GM12864 (cell line): ENCODE results near the gene UCHL1.
A peak's percentile ranks its signal among the peaks of the same experiment; 100 is the strongest.

Experiments used
- DNase-seq: peaks from one replicate; pipeline ENCODE4 v3.0.0-alpha.2; 2011; ENCODE audit warnings: low read depth
- H3K4me3 ChIP-seq: 2 replicates; pipeline ENCODE4 v1.5.1; 2011; ENCODE audit warnings: mild to moderate bottlenecking, low read depth, low read length, control low read depth
- TF ChIP-seq, protein P1 (sequence below): IDR thresholded peaks from 2 replicates; pipeline ENCODE4 v1.5.1; 2011; ENCODE audit warnings: low read depth, mild to moderate bottlenecking, moderate library complexity, low read length, control low read depth, inconsistent platforms; ENCODE audit errors: missing control alignments

UCHL1 gene

DNA sequence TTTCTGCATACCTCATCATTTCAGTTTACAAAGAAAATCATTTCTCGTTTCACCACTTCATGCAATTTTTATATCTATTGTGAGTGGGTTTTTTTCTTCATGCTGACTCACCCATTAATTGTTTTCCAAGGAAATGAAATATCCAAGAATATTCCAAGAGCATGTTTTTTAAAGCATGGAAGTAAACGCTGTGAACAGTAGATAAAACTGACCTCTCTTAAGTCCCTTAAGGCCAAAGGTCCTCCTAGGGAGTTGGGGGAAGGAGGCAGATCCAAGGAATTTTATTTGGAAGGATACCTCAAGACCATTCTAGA lies 39.8 kb upstream of the UCHL1 start:
- TF ChIP-seq, protein P1, sequence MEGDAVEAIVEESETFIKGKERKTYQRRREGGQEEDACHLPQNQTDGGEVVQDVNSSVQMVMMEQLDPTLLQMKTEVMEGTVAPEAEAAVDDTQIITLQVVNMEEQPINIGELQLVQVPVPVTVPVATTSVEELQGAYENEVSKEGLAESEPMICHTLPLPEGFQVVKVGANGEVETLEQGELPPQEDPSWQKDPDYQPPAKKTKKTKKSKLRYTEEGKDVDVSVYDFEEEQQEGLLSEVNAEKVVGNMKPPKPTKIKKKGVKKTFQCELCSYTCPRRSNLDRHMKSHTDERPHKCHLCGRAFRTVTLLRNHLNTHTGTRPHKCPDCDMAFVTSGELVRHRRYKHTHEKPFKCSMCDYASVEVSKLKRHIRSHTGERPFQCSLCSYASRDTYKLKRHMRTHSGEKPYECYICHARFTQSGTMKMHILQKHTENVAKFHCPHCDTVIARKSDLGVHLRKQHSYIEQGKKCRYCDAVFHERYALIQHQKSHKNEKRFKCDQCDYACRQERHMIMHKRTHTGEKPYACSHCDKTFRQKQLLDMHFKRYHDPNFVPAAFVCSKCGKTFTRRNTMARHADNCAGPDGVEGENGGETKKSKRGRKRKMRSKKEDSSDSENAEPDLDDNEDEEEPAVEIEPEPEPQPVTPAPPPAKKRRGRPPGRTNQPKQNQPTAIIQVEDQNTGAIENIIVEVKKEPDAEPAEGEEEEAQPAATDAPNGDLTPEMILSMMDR = no peak
- no peak for DNase-seq
- peak overlapping the region; percentile 88 for H3K4me3 ChIP-seq

DNA sequence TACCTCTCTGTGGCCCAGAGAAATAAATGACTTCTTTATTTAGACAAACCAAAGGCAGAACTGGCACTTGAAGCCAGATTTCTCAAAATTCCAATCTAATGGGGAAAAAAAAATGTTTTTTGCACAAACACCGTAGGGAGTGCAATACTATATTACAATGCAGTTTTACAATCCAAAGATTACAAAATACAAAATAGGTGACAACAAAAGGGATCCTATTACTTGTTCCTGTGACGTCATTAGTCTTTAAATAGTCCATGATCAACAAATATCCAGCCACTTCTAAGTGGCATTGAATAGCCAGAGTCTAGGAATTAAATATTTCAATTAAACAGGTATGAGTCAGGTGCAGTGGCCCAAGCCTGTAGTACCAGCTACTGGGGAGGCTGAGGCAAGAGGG lies 39.4 kb upstream of the UCHL1 start:
- TF ChIP-seq, protein P1 = no peak
- no peak overlapping the region for H3K4me3 ChIP-seq
- DNase-seq = no peak

DNA sequence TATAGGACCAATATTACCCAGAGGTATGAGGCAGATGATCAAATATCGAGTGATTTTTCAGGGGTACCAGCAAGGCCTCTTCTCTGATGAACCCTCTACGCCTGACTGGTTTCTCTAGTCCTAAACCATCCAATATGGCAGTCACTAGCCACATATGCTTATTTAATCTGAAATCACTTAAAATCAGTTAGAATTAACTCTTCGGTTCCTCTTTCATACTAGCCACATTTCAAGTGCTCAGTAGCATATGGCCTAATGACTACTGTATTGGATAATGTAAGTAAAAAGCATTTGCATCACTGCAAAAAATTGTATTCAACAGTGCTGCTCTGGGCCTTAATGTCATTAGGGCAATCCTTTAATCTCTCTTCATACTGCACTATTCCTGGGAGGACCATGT lies 38.0 kb upstream of the UCHL1 start:
- no peak overlapping the region for H3K4me3 ChIP-seq
- TF ChIP-seq, protein P1 = no peak
- DNase-seq = no peak

DNA sequence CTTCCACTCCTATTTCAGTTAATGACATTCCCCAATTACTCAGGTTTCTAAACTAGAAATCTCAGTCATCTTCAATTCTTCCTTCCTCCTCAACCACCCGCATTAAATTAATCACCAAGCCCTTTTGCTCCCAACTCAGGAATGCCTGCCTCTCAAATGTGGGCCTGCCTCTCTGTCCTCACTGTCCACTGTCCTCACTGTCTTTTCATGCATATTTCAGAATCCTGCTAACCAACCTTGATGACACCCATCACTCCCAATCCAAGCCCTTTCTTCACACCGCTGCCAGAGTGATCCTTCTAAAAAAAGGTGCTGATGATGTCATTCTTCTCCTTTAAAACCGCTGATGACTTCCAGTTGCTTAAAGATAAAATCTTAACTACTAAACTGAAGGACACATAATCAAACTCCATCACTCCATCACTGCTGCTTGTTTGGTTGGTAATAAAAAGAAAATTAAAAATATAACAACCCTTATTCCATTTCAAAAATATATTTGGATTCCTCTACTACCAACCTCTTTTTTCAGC lies 37.2 kb upstream of the UCHL1 start:
- no peak overlapping the region for H3K4me3 ChIP-seq
- TF ChIP-seq, protein P1 = no peak
- DNase-seq = no peak

DNA sequence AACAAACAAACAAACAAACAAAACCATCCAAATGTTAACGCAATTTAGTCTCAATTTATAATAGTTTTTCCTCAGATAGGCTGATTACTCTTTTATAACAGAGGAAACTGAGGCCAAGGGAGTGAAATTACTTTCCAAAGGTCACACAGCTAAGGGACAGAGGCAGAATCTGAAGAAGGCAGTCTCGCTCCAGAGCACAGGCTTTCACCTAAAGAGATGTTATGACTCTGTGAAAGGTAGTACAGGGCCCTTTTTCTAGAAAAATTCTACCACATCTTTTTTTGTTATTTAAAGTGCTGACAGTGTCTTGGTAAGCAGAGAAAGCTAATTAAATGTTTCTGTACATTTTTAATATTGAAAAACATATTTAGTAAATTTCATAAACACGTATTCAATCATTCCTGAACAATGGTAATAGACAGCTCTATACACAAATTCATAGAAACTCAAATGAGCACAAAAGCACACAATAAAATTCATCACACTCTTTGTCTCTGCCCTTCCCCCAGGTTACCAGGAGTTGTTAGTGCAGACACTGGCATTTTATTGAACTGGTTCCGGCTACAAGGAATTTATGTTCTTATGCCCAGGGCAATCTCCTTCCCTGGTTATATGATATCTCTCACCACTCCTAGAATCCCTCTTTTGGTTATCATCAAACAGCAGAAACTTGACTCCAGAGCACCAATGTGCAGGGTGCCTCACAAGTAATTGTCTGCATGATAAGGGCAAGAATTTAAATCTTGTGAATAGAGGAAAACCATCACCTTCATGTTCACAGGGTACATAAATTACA lies 34.7 kb upstream of the UCHL1 start:
- TF ChIP-seq, protein P1 = no peak
- no peak overlapping the region for H3K4me3 ChIP-seq
- DNase-seq = no peak

DNA sequence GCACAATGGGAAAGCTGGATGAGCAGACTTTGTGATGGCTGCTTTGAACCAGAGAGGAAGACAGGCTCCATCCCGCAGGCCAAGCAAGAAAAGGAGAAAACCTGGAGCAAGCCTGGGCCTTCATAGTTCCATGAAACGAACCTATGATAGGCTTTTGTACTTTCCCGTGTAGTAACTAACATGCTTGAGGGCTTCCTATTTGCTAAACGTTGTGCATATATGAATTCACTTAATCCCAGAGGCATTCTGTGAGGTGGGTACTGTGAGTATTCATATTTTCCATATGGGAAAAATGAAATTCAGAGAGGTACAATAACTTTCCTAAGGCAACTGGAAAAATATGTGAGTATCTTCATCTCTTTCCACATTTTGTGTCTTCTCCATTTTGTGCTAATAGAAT lies 28.8 kb upstream of the UCHL1 start:
- TF ChIP-seq, protein P1 = no peak
- H3K4me3 ChIP-seq = no peak overlapping the region
- no peak for DNase-seq

DNA sequence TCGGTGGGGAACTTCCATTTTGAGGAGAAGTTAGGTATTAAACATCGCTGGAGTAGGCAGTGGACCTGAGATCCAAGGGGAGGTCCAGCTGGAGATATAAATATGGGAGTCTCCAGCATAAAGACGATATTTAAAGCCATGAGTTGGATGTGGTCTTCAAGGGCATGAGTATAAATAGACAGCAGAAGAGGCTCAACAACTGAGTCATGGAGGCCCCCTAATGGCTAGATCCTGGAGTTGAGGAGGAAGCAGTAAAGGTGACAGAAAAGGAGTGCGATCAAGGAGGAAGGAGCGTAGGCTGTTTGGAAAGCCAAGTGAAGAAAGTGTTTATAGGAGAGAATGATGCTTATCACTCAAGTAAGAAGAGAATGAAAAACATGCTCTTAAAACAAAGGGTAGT lies 24.3 kb upstream of the UCHL1 start:
- TF ChIP-seq, protein P1 = peak; percentile 26
- DNase-seq = no peak
- no peak overlapping the region for H3K4me3 ChIP-seq
